ENCODE results near the gene CLDN1. TPM values are rescaled to one million over a fixed set of nuclear protein-coding genes. Genes with fewer than 3 reads are reported as not detected.
A peak's percentile ranks its signal among the peaks of the same experiment; 100 is the strongest.
"Not testable (repeated sequence)": the region's sequence is repeated elsewhere in the genome, so short reads cannot be mapped to it uniquely, and the experiment has no call there.

The CLDN1 gene
- total RNA-seq, 2 donors from 2014 or later, result 4.4 to 4.5 TPM

GRCh38 chr3:190305406-190305805, 16.8 kb downstream of the CLDN1 start:
- intact Hi-C loops (cut with DNase I), result no loop called here
- peak in 1 of 2 donors; percentile 13 for ATAC-seq
- no peak for DNase-seq

GRCh38 chr3:190303884-190304283, 18.4 kb downstream of the CLDN1 start:
- DNase-seq (no peak), ATAC-seq (no peak)
- intact Hi-C loops (cut with DNase I), result no loop called here

GRCh38 chr3:190302212-190302867, 19.9 kb downstream of the CLDN1 start:
- intact Hi-C loops (cut with DNase I), result no loop called here
- no peak for DNase-seq
- no peak for ATAC-seq

GRCh38 chr3:190301591-190301990, 20.7 kb downstream of the CLDN1 start:
- no peak for ATAC-seq
- intact Hi-C loops (cut with DNase I), result no loop called here

GRCh38 chr3:190299969-190300368, 22.3 kb downstream of the CLDN1 start:
- intact Hi-C loops (cut with DNase I), result no loop called here
- DNase-seq (no peak), ATAC-seq (no peak)

More at GRCh38 chr3:190301591-190301990, 20.7 kb downstream of the CLDN1 start:
- DNase-seq, result no peak

- intact Hi-C loops (cut with DNase I), result no loop called here
- ATAC-seq (no peak), DNase-seq (no peak)
Observed at GRCh38 chr3:190294030-190294429, 28.2 kb downstream of the CLDN1 start.

GRCh38 chr3:190293621-190294020, 28.6 kb downstream of the CLDN1 start:
- ATAC-seq (no peak), DNase-seq (no peak)
- intact Hi-C loops (cut with DNase I), result no loop called here

GRCh38 chr3:190291994-190292584, 30.2 kb downstream of the CLDN1 start:
- intact Hi-C loops (cut with DNase I), result no loop called here
- DNase-seq, result no peak
- ATAC-seq, result no peak

GRCh38 chr3:190289989-190290388, 32.3 kb downstream of the CLDN1 start:
- intact Hi-C loops (cut with DNase I), result no loop called here
- ATAC-seq (no peak), DNase-seq (no peak)

- intact Hi-C loops (cut with DNase I), result no loop called here
- ATAC-seq, result no peak
- DNase-seq, result no peak
Observed at GRCh38 chr3:190288836-190289235, 33.4 kb downstream of the CLDN1 start.

- ATAC-seq, result no peak
Observed at GRCh38 chr3:190286014-190286413, 36.2 kb downstream of the CLDN1 start.

GRCh38 chr3:190281308-190282051, 40.8 kb downstream of the CLDN1 start:
- intact Hi-C loops (cut with DNase I), result no loop called here
- DNase-seq (no peak), ATAC-seq (peak; percentile 84 to 85)

More at GRCh38 chr3:190286014-190286413, 36.2 kb downstream of the CLDN1 start:
- DNase-seq, result no peak
- intact Hi-C loops (cut with DNase I), result no loop called here

- intact Hi-C loops (cut with DNase I), result no loop called here
- no peak for ATAC-seq
Observed at GRCh38 chr3:190279690-190280089, 42.6 kb downstream of the CLDN1 start.

GRCh38 chr3:190272747-190273146, 49.5 kb downstream of the CLDN1 start:
- DNase-seq, result no peak
- intact Hi-C loops (cut with DNase I), result no loop called here
- no peak for ATAC-seq

More at GRCh38 chr3:190279690-190280089, 42.6 kb downstream of the CLDN1 start:
- no peak for DNase-seq

- peak in 1 of 2 donors; percentile 38 for ATAC-seq
- intact Hi-C loops (cut with DNase I), result no loop called here
- DNase-seq, result no peak
Observed at GRCh38 chr3:190269101-190269500, 53.1 kb downstream of the CLDN1 start.

GRCh38 chr3:190267464-190267863, 54.8 kb downstream of the CLDN1 start:
- ATAC-seq; intact Hi-C loops (cut with DNase I); DNase-seq: not testable (repeated sequence)

GRCh38 chr3:190266913-190267290, 55.3 kb downstream of the CLDN1 start:
- ATAC-seq, result peak in 1 of 2 donors; percentile 57
- DNase-seq, result no peak
- intact Hi-C loops (cut with DNase I), result no loop called here

GRCh38 chr3:190266265-190266912, 55.9 kb downstream of the CLDN1 start:
- intact Hi-C loops (cut with DNase I), result no loop called here
- DNase-seq (no peak), ATAC-seq (no peak)

- DNase-seq (no peak), ATAC-seq (peak in 1 of 2 donors; percentile 39)
- intact Hi-C loops (cut with DNase I), result no loop called here
Observed at GRCh38 chr3:190265796-190266195, 56.5 kb downstream of the CLDN1 start.

GRCh38 chr3:190265126-190265525, 57.1 kb downstream of the CLDN1 start:
- DNase-seq (no peak), ATAC-seq (no peak)
- intact Hi-C loops (cut with DNase I), result no loop called here

Data from left cardiac atrium (tissue), 4 donors.